A549 (cell line): Measurements from ENCODE around the gene C3orf70.

Experiments used
- RFX5 ChIP-seq: fragments of 450-650 bp; IDR thresholded peaks from 2 replicates; pipeline ENCODE4 v1.7.1; 2014; ENCODE audit warnings: antibody characterized with exemption, mild to moderate bottlenecking, moderate library complexity
- TF ChIP-seq, protein P1 (sequence below): fragments of >200 bp; sonication (Bioruptor Twin); formaldehyde crosslinking; IDR thresholded peaks from 3 replicates; pipeline ENCODE4 v1.5.1; 2016
- TF ChIP-seq, protein P2 (sequence below): IDR thresholded peaks from 2 replicates; pipeline ENCODE4 v1.6.1; 2012
- TF ChIP-seq, protein P3 (sequence below): fragments of 200-600 bp; sonication (generic); IDR thresholded peaks from 2 replicates; pipeline ENCODE4 v1.6.1; 2016; ENCODE audit warnings: antibody characterized with exemption, mild to moderate bottlenecking, moderate library complexity
- TF ChIP-seq, protein P4 (sequence below): fragments of >200 bp; sonication (Bioruptor Twin); formaldehyde crosslinking; IDR thresholded peaks from 3 replicates; pipeline ENCODE4 v1.6.1; 2016

DNA sequence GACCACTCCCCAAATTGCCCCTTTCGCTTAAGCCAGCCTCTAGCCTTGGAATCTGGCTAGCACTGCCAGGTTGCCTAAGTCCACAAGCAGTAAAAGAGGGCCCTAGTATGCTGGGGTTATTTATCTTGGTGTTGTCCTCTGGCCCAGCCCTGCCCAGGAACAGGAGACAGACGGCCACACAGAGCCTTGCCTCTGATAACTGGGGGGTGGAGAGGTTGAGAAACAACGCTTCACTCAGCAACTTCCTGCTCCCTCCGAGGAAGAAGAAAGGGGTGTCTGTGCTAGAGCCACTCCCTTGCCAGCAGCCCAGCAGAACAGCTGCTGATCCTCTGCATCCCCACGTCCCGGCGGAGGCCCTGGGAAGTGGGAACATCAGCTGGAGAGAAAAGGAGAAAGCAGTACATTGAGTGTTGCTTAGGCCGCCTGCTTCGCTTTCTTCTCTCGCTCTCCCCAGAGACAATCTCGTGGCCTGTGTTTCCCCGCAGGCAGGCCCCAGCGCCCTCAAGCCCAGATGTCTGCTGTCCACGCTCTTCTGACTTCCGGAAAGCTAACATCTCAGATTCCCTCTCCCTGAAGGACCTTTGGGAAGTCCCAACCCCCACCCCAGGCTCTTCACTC is 22.6 kb upstream of the C3orf70 start:
- TF ChIP-seq, protein P1, sequence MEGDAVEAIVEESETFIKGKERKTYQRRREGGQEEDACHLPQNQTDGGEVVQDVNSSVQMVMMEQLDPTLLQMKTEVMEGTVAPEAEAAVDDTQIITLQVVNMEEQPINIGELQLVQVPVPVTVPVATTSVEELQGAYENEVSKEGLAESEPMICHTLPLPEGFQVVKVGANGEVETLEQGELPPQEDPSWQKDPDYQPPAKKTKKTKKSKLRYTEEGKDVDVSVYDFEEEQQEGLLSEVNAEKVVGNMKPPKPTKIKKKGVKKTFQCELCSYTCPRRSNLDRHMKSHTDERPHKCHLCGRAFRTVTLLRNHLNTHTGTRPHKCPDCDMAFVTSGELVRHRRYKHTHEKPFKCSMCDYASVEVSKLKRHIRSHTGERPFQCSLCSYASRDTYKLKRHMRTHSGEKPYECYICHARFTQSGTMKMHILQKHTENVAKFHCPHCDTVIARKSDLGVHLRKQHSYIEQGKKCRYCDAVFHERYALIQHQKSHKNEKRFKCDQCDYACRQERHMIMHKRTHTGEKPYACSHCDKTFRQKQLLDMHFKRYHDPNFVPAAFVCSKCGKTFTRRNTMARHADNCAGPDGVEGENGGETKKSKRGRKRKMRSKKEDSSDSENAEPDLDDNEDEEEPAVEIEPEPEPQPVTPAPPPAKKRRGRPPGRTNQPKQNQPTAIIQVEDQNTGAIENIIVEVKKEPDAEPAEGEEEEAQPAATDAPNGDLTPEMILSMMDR, result no peak
- TF ChIP-seq, protein P2, sequence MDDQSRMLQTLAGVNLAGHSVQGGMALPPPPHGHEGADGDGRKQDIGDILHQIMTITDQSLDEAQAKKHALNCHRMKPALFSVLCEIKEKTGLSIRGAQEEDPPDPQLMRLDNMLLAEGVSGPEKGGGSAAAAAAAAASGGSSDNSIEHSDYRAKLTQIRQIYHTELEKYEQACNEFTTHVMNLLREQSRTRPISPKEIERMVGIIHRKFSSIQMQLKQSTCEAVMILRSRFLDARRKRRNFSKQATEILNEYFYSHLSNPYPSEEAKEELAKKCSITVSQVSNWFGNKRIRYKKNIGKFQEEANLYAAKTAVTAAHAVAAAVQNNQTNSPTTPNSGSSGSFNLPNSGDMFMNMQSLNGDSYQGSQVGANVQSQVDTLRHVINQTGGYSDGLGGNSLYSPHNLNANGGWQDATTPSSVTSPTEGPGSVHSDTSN, result no peak
- TF ChIP-seq RFX5, result no peak
- TF ChIP-seq, protein P3, sequence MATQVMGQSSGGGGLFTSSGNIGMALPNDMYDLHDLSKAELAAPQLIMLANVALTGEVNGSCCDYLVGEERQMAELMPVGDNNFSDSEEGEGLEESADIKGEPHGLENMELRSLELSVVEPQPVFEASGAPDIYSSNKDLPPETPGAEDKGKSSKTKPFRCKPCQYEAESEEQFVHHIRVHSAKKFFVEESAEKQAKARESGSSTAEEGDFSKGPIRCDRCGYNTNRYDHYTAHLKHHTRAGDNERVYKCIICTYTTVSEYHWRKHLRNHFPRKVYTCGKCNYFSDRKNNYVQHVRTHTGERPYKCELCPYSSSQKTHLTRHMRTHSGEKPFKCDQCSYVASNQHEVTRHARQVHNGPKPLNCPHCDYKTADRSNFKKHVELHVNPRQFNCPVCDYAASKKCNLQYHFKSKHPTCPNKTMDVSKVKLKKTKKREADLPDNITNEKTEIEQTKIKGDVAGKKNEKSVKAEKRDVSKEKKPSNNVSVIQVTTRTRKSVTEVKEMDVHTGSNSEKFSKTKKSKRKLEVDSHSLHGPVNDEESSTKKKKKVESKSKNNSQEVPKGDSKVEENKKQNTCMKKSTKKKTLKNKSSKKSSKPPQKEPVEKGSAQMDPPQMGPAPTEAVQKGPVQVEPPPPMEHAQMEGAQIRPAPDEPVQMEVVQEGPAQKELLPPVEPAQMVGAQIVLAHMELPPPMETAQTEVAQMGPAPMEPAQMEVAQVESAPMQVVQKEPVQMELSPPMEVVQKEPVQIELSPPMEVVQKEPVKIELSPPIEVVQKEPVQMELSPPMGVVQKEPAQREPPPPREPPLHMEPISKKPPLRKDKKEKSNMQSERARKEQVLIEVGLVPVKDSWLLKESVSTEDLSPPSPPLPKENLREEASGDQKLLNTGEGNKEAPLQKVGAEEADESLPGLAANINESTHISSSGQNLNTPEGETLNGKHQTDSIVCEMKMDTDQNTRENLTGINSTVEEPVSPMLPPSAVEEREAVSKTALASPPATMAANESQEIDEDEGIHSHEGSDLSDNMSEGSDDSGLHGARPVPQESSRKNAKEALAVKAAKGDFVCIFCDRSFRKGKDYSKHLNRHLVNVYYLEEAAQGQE, result no peak
- TF ChIP-seq, protein P4, sequence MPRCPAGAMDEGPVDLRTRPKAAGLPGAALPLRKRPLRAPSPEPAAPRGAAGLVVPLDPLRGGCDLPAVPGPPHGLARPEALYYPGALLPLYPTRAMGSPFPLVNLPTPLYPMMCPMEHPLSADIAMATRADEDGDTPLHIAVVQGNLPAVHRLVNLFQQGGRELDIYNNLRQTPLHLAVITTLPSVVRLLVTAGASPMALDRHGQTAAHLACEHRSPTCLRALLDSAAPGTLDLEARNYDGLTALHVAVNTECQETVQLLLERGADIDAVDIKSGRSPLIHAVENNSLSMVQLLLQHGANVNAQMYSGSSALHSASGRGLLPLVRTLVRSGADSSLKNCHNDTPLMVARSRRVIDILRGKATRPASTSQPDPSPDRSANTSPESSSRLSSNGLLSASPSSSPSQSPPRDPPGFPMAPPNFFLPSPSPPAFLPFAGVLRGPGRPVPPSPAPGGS, result no peak
